Measurements from ENCODE around the gene CCDC54.

CCDC54 gene

DNA sequence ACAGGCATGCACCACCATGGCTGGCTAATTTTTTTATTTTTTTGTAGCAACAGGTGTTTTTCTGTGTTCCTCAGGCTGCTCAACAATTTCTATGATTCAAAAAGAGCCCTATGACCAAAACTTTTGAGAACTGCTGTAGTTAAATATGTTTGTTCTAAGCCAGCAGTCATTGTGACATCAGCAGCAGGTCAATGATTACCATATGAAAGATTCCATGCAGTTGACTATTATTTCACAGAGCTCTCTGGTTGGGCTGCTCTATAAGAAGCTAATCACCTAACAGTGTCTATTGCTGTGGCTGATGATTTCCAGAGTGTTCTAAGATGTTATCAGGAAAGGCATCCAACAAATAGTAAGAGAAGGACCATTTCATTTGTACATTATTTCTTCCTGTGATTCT is at the start of gene CCDC54:
Gene CCDC54 (plus strand): TSS at position 289 of the 400 bp plus-strand sequence. CDS start 149 bp downstream, outside the sequence.
- Histone ChIP-seq H3K4me3 (ENCODE audit: low read depth, low read length) (no peak within 1 kb of the TSS), H3K4me1 (ENCODE audit: control insufficient read depth, insufficient read depth, low read length) (no peaks in the 10 kb centered on the region), H3K27ac (ENCODE audit: extremely low read depth, low read depth, low read length) (no peak within 1 kb of the TSS), H3K9me3 (ENCODE audit: control insufficient read depth, insufficient read depth, low read depth, low read length) (no peaks in the 10 kb centered on the region), H3K36me3 (ENCODE audit: control insufficient read depth in 2 of 2, insufficient read depth in 1 of 2, low read length in 2 of 2) (no peaks in the 10 kb centered on the region)
- POLR2A ChIA-PET = no interaction called here
- CTCF ChIA-PET = no interaction called here
- TF ChIP-seq, protein P1, sequence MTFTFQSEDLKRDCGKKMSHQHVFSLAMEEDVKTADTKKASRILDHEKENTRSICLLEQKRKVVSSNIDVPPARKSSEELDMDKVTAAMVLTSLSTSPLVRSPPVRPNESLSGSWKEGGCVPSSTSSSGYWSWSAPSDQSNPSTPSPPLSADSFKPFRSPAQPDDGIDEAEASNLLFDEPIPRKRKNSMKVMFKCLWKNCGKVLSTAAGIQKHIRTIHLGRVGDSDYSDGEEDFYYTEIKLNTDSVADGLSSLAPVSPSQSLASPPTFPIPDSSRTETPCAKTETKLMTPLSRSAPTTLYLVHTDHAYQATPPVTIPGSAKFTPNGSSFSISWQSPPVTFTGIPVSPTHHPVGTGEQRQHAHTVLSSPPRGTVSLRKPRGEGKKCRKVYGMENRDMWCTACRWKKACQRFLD (tag by site-specific recombination; IDR thresholded peaks at IDR 0.05) = no peak
- peak; percentile 43; the same call in 1 of the 2 replicates for TF ChIP-seq SCRT2 (tag by site-specific recombination; IDR thresholded peaks at IDR 0.05)

DNA sequence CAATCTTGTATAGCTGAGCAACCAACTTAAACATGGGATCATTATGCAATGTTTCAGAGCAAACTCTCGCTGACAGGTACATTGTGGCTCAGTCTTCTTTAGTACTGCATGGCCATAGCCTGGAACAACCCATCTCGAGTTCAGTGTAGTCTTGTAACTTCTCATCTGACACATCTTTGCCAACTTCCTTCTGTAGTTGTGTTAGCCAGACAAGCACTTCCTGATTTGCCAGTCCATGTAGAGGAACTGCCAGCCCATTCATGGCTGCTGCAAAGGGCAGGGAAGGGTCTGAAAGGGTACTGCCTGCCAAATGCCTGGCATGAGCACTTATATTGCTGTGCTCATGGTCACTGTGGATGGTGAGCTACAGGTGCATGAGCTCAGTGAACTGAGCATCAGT is 49.2 kb upstream of the CCDC54 start:
- ChIA-PET POLR2A (no interaction called here), CTCF (no interaction called here)
- no peaks in the 10 kb centered on the region for H3K4me1 ChIP-seq (ENCODE audit: control insufficient read depth, insufficient read depth, low read length)
- TF ChIP-seq, protein P2, sequence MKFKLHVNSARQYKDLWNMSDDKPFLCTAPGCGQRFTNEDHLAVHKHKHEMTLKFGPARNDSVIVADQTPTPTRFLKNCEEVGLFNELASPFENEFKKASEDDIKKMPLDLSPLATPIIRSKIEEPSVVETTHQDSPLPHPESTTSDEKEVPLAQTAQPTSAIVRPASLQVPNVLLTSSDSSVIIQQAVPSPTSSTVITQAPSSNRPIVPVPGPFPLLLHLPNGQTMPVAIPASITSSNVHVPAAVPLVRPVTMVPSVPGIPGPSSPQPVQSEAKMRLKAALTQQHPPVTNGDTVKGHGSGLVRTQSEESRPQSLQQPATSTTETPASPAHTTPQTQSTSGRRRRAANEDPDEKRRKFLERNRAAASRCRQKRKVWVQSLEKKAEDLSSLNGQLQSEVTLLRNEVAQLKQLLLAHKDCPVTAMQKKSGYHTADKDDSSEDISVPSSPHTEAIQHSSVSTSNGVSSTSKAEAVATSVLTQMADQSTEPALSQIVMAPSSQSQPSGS (tag by site-specific recombination; IDR thresholded peaks at IDR 0.05; ENCODE audit: low read depth) = no peak
- TF ChIP-seq, protein P3, sequence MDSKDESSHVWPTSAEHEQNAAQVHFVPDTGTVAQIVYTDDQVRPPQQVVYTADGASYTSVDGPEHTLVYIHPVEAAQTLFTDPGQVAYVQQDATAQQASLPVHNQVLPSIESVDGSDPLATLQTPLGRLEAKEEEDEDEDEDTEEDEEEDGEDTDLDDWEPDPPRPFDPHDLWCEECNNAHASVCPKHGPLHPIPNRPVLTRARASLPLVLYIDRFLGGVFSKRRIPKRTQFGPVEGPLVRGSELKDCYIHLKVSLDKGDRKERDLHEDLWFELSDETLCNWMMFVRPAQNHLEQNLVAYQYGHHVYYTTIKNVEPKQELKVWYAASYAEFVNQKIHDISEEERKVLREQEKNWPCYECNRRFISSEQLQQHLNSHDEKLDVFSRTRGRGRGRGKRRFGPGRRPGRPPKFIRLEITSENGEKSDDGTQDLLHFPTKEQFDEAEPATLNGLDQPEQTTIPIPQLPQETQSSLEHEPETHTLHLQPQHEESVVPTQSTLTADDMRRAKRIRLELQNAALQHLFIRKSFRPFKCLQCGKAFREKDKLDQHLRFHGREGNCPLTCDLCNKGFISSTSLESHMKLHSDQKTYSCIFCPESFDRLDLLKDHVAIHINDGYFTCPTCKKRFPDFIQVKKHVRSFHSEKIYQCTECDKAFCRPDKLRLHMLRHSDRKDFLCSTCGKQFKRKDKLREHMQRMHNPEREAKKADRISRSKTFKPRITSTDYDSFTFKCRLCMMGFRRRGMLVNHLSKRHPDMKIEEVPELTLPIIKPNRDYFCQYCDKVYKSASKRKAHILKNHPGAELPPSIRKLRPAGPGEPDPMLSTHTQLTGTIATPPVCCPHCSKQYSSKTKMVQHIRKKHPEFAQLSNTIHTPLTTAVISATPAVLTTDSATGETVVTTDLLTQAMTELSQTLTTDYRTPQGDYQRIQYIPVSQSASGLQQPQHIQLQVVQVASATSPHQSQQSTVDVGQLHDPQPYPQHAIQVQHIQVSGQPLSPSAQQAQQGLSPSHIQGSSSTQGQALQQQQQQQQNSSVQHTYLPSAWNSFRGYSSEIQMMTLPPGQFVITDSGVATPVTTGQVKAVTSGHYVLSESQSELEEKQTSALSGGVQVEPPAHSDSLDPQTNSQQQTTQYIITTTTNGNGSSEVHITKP (tag by site-specific recombination; IDR thresholded peaks at IDR 0.05) = no peak
- TF ChIP-seq, protein P4, sequence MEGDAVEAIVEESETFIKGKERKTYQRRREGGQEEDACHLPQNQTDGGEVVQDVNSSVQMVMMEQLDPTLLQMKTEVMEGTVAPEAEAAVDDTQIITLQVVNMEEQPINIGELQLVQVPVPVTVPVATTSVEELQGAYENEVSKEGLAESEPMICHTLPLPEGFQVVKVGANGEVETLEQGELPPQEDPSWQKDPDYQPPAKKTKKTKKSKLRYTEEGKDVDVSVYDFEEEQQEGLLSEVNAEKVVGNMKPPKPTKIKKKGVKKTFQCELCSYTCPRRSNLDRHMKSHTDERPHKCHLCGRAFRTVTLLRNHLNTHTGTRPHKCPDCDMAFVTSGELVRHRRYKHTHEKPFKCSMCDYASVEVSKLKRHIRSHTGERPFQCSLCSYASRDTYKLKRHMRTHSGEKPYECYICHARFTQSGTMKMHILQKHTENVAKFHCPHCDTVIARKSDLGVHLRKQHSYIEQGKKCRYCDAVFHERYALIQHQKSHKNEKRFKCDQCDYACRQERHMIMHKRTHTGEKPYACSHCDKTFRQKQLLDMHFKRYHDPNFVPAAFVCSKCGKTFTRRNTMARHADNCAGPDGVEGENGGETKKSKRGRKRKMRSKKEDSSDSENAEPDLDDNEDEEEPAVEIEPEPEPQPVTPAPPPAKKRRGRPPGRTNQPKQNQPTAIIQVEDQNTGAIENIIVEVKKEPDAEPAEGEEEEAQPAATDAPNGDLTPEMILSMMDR (tag by site-specific recombination; IDR thresholded peaks at IDR 0.05) = no peak
- no peak for TF ChIP-seq BCL11B (tag by site-specific recombination; IDR thresholded peaks at IDR 0.05; ENCODE audit: low read depth)
- no peaks in the 10 kb centered on the region for H3K9me3 ChIP-seq (ENCODE audit: control insufficient read depth, insufficient read depth, low read depth, low read length)
- H3K4me3 ChIP-seq (ENCODE audit: low read depth, low read length) = no peak overlapping the region
- H3K36me3 ChIP-seq (ENCODE audit: control insufficient read depth in 2 of 2, insufficient read depth in 1 of 2, low read length in 2 of 2) = no peaks in the 10 kb centered on the region
- no peak overlapping the region for H3K27ac ChIP-seq (ENCODE audit: extremely low read depth, low read depth, low read length)

DNA sequence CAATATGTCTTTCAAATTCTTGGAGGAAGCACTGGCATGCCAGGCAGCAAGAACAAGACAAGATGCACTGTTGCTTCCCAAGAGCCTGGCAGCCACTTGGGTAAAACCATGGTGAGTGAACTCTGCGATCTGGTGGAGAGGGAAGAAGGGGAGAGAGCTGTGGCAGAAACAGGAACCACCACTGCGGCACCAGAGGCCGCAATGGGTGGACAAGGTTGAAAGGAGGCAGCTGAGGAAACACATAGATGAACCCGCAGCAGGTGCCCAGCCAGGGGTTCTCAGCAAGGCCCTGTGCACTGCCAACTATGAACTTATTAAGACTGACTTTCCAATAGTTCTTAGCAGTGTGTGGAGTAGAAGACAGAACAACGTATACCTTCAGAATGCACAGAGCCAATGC is 48.2 kb upstream of the CCDC54 start:
- CTCF ChIA-PET = no interaction called here
- POLR2A ChIA-PET = no interaction called here
- H3K27ac ChIP-seq (ENCODE audit: extremely low read depth, low read depth, low read length) = no peak overlapping the region
- no peak overlapping the region for H3K4me3 ChIP-seq (ENCODE audit: low read depth, low read length)
- H3K4me1 ChIP-seq (ENCODE audit: control insufficient read depth, insufficient read depth, low read length) = no peaks in the 10 kb centered on the region
- no peaks in the 10 kb centered on the region for H3K36me3 ChIP-seq (ENCODE audit: control insufficient read depth in 2 of 2, insufficient read depth in 1 of 2, low read length in 2 of 2)
- no peaks in the 10 kb centered on the region for H3K9me3 ChIP-seq (ENCODE audit: control insufficient read depth, insufficient read depth, low read depth, low read length)
- no peak for TF ChIP-seq PRDM1 (tag by site-specific recombination; IDR thresholded peaks at IDR 0.05)
- TF ChIP-seq ZNF48 (tag by site-specific recombination; IDR thresholded peaks at IDR 0.05) = no peak
- TF ChIP-seq MEIS1 (CRISPR knock-in tag; IDR thresholded peaks at IDR 0.05; ENCODE audit: borderline replicate concordance) = no peak
- TF ChIP-seq, protein P5, sequence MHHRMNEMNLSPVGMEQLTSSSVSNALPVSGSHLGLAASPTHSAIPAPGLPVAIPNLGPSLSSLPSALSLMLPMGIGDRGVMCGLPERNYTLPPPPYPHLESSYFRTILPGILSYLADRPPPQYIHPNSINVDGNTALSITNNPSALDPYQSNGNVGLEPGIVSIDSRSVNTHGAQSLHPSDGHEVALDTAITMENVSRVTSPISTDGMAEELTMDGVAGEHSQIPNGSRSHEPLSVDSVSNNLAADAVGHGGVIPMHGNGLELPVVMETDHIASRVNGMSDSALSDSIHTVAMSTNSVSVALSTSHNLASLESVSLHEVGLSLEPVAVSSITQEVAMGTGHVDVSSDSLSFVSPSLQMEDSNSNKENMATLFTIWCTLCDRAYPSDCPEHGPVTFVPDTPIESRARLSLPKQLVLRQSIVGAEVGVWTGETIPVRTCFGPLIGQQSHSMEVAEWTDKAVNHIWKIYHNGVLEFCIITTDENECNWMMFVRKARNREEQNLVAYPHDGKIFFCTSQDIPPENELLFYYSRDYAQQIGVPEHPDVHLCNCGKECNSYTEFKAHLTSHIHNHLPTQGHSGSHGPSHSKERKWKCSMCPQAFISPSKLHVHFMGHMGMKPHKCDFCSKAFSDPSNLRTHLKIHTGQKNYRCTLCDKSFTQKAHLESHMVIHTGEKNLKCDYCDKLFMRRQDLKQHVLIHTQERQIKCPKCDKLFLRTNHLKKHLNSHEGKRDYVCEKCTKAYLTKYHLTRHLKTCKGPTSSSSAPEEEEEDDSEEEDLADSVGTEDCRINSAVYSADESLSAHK (tag by site-specific recombination; IDR thresholded peaks at IDR 0.05) = no peak
- TF ChIP-seq ZNF138 (tag by site-specific recombination; IDR thresholded peaks at IDR 0.05; ENCODE audit: borderline replicate concordance) = no peak
- TF ChIP-seq, protein P6, sequence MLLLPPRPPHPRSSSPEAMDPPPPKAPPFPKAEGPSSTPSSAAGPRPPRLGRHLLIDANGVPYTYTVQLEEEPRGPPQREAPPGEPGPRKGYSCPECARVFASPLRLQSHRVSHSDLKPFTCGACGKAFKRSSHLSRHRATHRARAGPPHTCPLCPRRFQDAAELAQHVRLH (tag by site-specific recombination; IDR thresholded peaks at IDR 0.05) = no peak
- TF ChIP-seq ZNF561 (tag by site-specific recombination; IDR thresholded peaks at IDR 0.05; ENCODE audit: borderline replicate concordance) = no peak
- TF ChIP-seq ZNF169 (tag by site-specific recombination; IDR thresholded peaks at IDR 0.05) = no peak
- no peak for TF ChIP-seq ZNF132 (tag by site-specific recombination; IDR thresholded peaks at IDR 0.05; ENCODE audit: borderline replicate concordance)
- TF ChIP-seq ZNF121 (tag by site-specific recombination; IDR thresholded peaks at IDR 0.05) = no peak
- no peak for TF ChIP-seq GLI2 (tag by site-specific recombination; IDR thresholded peaks at IDR 0.05; ENCODE audit: borderline replicate concordance, low read depth)
- TF ChIP-seq, protein P4 (tag by site-specific recombination; IDR thresholded peaks at IDR 0.05) = no peak
- TF ChIP-seq ZNF658 (tag by site-specific recombination; IDR thresholded peaks at IDR 0.05) = no peak
